Stimulated activated CD4-positive, alpha-beta T cell treated with anti-CD3 and anti-CD28 coated beads, Interleukin-4, amount 100 ng/mL, for 24 hours (primary cell): Measurements from ENCODE around the gene POLK.
"Not testable (repeated sequence)": the region's sequence is repeated elsewhere in the genome, so short reads cannot be mapped to it uniquely, and the experiment has no call there.

ENCODE experiments used
- DNase-seq: peaks from one replicate; pipeline ENCODE4 v3.0.0-alpha.2; 2020

The POLK gene

DNA sequence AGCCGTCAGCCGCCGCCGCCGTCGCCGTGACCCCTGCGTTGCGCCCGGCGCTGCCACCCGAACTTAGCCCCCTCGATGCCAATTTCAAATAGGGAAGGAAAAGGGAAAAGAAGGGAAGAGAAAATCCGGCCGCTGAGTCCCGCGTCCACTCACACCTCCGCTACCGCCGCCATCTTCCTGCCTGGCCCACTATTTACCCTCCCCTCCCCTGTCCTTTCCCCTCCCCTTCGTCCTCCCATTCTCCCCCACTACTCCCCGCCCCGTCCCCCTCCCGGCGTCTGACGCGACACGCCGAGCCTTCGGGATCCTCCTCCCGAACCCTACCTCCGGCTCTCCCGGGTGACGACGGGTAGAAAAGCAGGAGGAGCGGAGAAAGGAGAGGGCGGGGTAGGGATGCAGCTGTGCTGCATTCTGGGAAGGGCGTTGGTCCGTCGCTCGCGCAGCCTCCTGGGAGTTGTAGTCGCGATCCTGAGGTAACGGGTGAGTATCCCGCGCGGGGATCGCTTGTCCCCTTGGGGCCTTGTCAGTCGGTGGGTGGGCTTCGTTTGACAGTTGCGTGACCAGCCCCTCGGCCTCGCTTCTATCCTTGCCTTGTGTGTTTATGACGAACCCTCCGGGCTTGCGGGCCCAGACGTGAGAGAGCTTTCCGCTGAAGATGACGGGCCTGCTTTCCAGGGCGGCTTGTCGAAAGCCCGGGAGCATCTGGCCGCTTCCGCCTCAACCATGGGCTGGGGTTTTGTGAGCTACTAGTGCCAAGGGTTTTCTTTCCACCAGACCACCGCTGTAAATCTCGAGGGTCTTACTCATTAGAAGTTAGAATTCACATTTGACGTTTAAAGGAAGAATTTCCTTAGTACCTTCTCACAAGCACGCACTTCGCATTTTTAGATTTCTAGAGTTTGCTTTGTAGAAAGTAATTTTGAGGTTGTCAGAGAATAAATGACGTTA is at the start of gene POLK, which contains the start of gene CERT1:
Gene POLK, plus strand, starts transcription at position 457 of the 948 bp plus-strand sequence.
Gene CERT1, minus strand, starts transcription at position 195 of the 948 bp plus-strand sequence. CDS start 422 bp downstream, outside the sequence.
- peak; percentile 97 for DNase-seq

DNA sequence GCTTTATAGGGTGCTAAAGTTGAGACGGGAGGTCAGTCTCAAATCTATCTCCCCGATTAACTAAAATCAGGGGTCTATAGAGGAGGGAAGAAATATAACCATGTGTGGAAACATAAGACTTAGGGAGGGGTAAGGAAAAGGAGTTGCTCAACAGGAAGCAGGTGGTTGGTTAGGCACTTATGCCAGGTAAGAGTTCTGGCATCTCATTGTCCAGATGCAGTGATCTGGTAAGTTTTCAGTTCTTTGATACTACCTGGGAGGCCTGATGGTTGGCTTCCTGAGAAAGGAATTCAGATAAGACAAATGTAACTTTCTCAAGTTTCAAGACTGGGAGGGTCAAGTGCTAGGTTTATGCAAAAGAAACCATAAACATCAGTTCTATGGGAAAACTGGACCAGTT is 48.0 kb upstream of the POLK start:
- DNase-seq, result no peak

DNA sequence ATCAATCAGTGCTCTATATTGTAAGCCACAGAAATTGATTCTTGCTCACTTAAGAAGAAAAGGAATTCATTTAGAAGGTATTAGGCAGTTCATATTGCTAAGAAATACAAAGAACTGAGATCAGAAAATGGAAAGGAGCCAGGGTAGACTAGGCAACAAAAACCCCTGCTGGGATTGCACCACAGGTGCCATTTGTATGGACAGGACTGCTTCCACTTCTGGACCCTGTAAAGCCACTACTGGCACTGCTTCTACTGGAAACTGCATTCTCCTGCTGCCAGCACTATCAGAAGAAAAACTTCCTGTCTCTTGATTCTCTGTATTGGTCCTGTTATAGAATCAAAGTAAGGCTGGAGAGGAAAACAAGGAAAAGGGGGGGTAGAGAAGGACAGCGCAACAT is 46.2 kb upstream of the POLK start:
- no peak for DNase-seq

DNA sequence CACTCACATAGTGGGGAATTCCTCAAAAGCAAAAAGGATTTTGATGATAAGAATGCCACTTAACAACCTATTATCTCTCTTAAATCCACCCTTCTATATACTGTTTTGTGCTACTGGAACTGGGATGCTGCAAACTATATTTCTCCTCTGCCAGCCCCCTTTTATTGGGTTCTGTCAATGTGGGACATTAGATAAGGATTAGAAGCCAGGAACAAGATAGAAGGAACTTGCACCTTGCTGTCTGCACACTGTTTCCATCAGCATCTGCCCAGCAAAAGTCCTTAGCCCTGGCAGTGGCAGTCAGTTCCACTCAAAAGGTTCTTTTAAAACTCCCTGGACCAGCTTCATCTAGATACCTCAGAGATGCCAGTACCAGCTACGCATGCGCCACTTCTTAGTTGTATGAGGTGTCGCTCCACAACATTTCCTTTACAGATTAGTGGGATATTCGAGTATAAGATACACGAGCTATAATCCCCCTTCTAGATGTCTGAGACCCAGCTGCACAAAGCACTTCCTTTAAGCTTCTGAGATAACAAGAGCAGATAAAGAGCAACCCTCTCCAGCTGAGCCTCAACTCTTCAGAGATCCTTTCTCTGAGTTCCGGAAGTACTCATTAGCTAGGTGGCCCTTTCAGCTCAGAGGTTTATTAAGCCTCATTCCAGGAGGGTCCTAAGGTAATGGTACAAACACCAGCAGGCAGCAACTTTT is 45.5 kb upstream of the POLK start:
- no peak for DNase-seq

DNA sequence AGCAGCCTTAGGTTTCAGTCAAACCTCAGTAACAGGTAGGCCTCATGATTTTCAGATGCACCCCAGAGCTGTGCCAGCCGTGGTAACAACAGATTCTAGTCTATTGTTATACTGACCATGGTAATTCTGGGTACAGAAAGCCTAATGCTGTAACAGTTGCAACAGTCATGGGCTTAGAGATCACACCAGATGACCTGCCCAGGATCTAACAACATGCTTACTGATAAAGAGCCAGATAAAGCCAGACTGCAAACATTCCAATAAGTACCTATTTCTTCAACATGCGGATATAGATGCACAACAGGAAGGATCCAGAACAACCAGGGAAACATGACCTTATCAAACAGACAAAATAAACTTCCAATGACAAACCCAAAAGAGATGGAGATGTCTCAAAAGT is 43.1 kb upstream of the POLK start:
- DNase-seq, result no peak

DNA sequence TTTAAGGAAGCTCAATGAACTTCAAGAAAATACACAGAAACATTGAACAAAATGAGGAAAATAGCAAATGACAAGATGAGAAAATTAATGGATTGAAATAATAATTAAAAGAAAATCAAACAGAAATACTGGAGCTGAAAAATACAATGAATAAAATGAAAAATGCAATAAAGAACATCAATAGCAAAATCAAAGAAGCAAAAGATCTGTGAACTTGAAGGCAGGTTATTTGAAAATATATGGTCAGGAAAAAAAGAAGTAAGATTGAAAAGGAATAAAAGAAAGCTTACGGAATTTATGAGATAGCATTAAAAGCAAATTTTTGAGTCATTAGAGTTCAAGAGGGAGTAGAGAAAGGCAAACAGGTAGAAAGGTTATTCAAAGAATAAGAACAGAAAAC is 42.7 kb upstream of the POLK start:
- no peak for DNase-seq

DNA sequence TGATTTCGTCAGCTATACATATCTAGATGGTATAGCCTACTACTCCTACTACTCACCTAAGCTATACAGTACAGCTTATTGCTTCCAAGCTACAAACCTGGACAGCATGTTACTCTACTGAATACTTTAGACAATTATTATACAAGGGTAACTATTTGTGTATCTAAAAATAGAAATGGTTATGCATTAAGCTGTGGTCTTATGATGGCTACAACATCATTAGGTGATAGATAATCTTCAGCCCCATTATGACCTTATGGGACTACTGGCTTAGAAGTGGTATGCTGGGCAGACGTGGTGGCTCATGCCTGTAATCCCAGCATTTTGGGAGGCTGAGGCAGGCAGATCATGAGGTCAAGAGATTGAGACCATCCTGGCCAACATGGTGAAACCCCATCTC is 40.5 kb upstream of the POLK start:
- no peak for DNase-seq

DNA sequence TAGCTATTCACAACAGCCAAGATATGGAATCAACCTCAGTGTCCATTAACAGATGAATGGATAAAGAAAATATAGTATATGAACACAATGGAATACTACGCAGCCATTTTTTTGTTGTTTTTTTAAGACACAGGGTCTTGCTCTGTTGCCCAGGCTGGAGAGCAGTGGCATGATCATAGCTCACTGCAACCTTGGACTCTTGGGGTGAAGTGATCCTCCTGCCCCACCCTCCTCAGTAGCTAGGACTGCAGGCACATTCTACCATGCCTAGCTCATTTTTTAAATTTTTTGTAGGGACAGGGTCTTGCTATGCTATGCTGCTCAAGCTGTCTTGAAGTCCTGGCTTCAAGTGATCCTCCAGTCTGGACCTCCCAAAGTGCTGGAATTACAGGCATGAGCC is 38.7 kb upstream of the POLK start:
- DNase-seq, result no peak

DNA sequence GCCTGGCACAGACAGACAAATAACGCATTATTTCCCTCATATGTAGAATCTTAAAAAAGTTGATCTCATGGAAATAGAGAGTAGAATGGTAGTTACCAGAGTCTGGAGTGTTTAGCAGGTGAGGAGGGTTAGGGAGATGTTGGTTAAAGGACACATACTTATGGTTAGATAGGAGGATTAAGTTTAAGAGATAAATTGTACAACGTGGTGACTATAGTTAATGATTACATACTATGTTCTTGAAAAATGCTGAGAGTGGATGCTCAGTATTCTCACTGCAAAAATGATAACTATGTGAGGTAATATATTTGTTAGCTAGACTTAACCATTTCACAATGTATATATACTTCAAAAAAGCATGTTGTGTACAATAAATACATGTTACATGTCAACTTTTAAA is 38.2 kb upstream of the POLK start:
- DNase-seq, result no peak

DNA sequence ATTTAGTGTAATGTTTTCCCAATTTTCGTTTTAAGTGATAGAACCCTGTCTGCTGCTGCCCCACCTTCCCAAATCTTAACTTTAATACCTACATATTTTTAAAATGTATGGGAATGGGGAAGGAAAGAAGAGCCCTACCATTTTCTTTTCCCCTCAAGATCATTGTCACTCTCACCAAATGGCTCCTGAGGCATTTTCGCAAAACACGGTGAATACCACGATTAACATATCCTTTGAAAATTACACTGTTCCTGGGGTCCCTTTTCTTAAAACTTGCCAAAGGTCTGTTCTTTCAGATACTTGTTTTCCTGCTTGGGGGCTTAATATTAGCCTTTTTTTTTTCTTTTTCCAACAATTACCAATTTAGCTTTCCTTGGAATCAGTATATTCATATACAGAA is 36.3 kb upstream of the POLK start:
- no peak for DNase-seq

DNA sequence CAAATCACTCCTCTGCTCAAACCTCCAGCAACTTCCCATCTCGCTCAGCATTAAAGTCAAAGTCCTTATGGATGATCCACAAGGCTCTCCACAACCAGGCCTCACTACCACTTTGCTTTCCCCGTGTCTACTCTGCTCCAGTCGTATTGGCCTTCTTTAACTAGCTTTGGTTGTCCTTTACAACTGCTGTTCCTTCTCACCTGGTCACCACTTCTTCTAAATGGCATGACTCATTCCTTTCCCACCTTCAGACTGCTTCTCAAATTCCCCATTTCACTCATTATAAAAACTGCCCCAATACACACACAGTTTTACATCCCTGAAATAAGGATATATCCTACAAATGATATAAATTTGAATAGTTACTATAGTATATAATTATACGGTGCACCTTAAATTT is 30.7 kb upstream of the POLK start:
- no peak for DNase-seq

DNA sequence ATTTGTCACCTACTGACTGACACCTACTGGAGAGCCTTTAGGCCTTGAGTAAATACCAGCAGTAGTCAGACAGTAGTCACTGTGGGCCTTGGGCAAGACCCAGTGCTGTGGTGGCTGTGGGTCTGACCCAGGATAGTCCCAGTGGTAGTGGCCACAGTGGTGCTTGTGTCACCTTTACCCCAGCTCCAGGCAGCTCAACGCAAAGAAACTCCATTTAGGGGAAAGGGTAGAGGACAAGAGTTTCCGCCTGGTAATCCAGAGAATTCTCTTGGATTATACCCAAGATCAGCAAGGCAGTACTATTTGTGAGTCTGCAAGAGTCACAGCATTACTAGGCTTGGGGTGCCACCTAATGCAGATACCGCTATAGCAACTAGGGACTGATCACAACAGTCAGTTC is 29.2 kb upstream of the POLK start:
- no peak for DNase-seq

DNA sequence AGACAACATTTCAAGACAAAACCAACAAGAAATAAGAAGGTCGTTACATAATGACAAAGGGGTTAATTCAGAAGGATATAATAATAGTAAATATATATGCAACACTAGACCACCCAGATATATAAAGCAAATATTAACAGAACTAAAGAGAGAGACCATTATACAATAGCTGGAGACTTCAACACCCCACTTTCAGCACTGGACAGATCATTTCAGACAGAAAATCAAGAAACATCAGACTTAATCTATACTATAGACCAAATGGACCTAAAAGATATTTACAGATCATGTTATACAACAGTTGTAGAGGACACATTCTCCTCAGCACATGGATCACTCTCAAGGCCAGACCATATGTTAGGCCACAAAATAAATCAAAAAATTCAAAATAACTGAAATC is 27.1 kb upstream of the POLK start:
- no peak for DNase-seq

DNA sequence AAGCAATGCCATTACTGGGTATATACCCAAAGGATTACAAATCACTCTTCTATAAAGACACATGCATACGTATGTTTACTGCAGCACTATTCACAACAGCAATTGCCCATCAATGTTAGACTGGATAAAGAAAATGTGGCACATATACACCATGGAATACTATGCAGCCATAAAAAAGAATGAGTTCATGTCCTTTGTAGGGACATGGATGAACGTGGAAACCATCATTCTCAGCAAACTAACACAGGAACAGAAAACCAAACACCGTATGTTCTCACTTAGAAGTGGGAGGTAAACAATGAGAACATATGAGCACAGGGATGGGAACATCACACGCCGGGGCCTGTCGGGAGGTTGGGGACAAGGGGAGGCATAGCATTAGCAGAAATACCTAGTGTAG is 21.8 kb upstream of the POLK start:
- DNase-seq, result not testable (repeated sequence)

DNA sequence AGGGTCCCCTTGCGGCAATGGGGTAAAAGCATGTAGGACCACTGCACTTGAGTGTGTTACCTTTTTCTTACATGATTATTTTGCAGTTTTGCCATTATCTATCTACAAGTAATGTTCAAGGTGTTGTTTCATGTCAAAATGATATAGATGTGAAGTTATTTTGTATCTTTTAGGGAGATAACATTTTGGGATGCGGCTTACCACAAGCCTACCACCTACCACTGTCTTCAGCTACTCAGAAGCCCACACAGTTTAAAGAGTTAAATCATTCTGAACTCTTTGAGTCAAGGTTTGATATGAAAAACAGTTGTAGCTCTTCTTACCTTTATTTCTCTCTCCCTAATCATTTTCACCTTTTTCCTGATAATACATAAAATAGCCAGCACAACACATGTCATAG is 20.1 kb upstream of the POLK start:
- DNase-seq, result no peak

DNA sequence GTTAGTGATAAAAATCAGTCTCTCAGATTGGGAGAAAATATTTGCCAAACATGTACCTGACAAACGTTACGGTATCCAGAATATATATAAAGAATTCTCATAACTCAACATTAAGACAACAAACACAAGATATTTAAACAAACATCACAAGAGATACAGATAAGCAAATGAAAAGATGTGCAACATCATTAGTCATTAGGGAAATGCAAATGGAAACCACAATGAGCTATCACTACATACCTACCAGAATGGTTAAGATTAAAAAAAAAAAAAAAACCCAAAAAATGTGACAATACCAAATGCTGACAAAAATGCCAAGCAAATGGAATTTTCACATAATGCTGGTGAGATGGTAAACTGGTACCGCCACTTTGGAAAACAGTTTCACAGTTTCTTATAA is 15.7 kb upstream of the POLK start:
- DNase-seq, result no peak

DNA sequence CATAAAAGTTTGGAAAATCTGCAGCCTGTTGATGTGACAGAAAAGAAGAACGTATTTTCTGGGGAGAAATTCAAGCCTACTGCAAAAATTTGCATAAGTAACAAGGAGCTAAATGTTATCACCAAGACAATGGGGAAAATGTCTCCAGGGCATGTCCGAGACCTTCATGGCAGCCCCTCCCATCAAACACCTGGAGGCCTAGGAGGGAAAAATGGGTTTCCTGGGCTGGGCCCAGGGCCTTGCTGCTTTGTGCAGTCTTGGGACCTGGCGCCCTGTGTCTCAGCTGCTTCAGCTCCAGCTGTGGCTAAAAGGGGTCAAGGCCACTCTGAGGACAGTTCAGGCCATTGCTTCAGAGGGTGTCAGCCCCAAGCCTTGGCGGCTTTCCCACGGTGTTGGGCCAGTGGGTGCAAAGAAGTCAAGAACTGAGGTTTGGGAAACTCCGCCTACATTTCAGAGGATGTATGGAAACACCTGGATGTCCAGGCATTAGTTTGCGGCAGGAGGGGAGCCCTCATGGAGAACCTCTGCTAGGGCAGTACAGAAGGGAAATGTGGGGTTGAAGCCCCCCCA is 13.4 kb upstream of the POLK start:
- DNase-seq, result no peak

DNA sequence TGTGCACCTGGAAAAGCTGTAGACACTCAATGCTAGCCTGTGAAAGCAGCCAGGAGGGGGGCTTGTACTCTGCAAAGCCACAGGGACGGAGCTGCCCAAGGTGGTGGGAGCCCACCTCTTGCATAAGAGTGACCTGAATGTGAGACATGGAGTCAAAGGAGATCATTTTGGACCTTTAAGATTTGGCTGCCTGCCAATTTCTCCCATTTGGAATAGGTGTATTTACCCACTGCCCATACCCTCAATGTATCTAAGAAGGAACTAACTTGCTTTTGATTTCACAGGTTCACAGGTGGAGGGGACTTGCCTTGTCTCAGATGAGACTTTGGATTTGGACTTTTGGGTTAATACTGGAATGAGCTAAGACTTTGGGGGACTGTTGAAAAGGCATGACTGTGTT is 12.8 kb upstream of the POLK start:
- DNase-seq, result not testable (repeated sequence)

DNA sequence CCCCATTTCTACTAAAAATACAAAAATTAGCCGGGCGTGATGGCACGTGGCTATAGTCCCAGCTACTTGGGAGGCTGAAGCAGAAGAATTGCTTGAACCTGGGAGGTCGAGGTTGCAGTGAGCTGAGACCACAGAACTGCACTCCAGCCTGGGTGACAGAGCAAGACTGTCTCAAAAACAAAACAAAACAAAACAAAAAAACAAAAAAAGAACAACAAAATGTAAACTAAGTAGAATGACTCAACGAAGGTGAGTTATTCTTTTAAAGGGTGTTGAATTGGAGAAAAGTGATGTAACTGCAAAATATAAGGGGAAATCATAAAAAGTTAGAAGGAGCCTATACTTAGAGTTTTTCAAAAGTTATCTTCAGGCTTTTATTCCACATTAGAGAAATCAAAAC is 6.6 kb upstream of the POLK start:
- not testable (repeated sequence) for DNase-seq

DNA sequence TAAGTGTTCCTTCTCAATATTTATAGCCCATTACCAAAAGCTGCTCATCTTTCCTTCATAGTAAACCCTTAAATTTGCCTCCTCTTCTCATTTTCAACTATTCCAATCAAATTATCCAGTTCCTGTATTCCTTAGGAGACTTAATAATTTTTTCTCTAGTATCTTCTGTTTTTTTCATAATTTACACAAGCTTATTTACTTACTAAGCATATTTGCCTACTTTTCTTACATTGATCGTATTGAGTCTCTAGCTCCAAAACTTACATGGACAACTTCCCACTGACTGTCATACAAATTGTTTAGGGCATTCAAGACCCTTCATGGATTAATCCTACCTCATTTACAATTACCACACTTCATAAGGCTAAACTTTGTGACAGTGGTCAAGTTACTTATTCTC is 3.9 kb upstream of the POLK start:
- DNase-seq, result no peak

DNA sequence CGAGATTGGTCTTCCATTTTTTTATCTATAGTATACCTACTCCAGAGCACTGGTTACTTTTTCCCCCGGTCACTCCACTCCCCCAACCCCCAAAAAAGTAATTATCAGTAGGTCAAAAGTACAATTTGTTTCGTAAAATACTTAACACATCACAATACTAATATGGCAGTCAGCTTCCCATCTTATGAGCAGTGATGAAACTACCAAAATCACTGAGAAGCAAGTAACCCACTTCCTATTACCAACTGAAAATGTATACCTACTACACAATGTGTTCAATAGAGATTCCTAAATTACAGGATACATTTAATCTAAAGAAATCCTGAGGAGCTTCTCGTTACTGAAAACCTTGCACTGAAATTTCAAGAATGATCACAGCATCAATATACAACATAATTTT is 2.1 kb upstream of the POLK start:
- no peak for DNase-seq

DNA sequence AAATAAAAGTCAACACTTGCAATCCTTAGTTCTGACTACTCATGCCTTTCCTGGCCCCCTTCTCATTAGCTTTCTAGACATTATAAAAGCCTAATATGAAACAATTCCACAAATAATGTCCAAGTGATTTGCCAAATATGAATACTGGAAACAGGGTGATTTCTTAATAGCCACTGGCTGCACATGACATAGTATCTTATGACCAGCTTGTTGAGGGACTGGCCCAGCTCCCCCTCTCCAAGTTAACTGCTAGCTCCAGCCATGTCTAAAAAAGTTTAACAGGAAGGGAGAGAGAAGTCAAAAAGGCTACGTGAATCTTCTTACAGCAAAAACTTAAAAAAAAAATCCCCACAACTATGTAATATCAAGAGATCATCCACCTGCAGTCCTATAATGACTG is 1.7 kb upstream of the POLK start:
- DNase-seq, result no peak

DNA sequence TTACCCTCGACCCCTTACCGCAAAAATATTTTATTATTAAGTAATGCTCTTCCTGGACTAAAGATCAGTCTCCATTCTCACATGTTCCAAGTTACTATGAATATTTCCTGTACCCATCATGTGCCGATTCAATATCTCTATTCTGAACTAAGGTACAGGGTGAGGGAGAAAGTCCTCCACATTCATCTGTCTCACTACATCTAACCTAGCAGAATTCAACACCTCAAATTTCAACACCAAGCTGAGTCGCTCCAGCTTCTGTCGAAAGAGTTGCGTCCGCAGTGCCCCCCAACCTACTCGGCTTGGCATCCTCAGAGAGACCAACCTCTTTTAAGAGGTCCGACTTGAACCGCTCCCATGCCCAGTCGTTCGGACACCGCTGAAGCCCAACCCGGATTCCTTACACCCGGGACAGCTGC is 1.3 kb upstream of the POLK start:
- no peak for DNase-seq
